ENCODE data around the gene EMILIN2.
"Not testable (repeated sequence)": the region's sequence is repeated elsewhere in the genome, so short reads cannot be mapped to it uniquely, and the experiment has no call there.

The EMILIN2 gene

GRCh38 chr18:2913398-2914005 is 66.7 kb downstream of the EMILIN2 start:
- TF ChIP-seq CTCF (IDR thresholded peaks at IDR 0.05; ENCODE audit: low read depth, low read length): no peak
- Histone ChIP-seq H3K4me3 (ENCODE audit: low read depth, low read length) (no peak overlapping the region), H3K27me3 (no peaks in the 10 kb centered on the region), H3K9me3 (no peaks in the 10 kb centered on the region), H3K4me1 (no peaks in the 10 kb centered on the region), H3K36me3 (no peaks in the 10 kb centered on the region; the same call in 1 of the 2 replicates)
- DNase-seq: no peak

GRCh38 chr18:2914185-2914880 is 67.5 kb downstream of the EMILIN2 start:
- DNase-seq: no peak
- Histone ChIP-seq H3K36me3 (no peaks in the 10 kb centered on the region; the same call in 1 of the 2 replicates), H3K4me1 (no peaks in the 10 kb centered on the region), H3K27me3 (no peaks in the 10 kb centered on the region), H3K9me3 (no peaks in the 10 kb centered on the region), H3K4me3 (ENCODE audit: low read depth, low read length) (no peak overlapping the region)
- no peak for TF ChIP-seq CTCF (IDR thresholded peaks at IDR 0.05; ENCODE audit: low read depth, low read length)

GRCh38 chr18:2914881-2915240 is 68.1 kb downstream of the EMILIN2 start:
- H3K4me3 ChIP-seq (ENCODE audit: low read depth, low read length): no peak overlapping the region
- H3K27me3 ChIP-seq: no peaks in the 10 kb centered on the region
- TF ChIP-seq CTCF (IDR thresholded peaks at IDR 0.05; ENCODE audit: low read depth, low read length): no peak
- no peak for DNase-seq
- no peaks in the 10 kb centered on the region for H3K4me1 ChIP-seq
- no peaks in the 10 kb centered on the region for H3K9me3 ChIP-seq
- H3K36me3 ChIP-seq: no peaks in the 10 kb centered on the region

GRCh38 chr18:2915486-2915885 is 68.7 kb downstream of the EMILIN2 start:
- not testable (repeated sequence) for H3K4me3 ChIP-seq (ENCODE audit: low read depth, low read length); H3K4me1 ChIP-seq; DNase-seq; H3K27me3 ChIP-seq; H3K9me3 ChIP-seq; H3K36me3 ChIP-seq

- Histone ChIP-seq H3K9me3 (no peaks in the 10 kb centered on the region), H3K27me3 (no peaks in the 10 kb centered on the region), H3K36me3 (no peaks in the 10 kb centered on the region), H3K4me1 (no peaks in the 10 kb centered on the region), H3K4me3 (ENCODE audit: low read depth, low read length) (no peak overlapping the region)
- DNase-seq: no peak
- TF ChIP-seq CTCF (IDR thresholded peaks at IDR 0.05; ENCODE audit: low read depth, low read length): no peak
Observed at GRCh38 chr18:2916184-2916583, 69.4 kb downstream of the EMILIN2 start.

- Histone ChIP-seq H3K4me1 (no peaks in the 10 kb centered on the region), H3K36me3 (no peaks in the 10 kb centered on the region), H3K9me3 (no peaks in the 10 kb centered on the region), H3K27me3 (no peaks in the 10 kb centered on the region), H3K4me3 (ENCODE audit: low read depth, low read length) (no peak overlapping the region)
- TF ChIP-seq CTCF (IDR thresholded peaks at IDR 0.05; ENCODE audit: low read depth, low read length): no peak
- no peak for DNase-seq
Observed at GRCh38 chr18:2917259-2918047, 70.6 kb downstream of the EMILIN2 start.

All from BE2C (cell line).